SU-DHL-6 (cell line): Measurements from ENCODE around the gene ASAP2.

Experiments
- CTCF ChIP-seq: fragments of 200-600 bp; sonication (generic); IDR thresholded peaks from one replicate; pipeline ENCODE4 v1.5.1; 2017; ENCODE audit warnings: antibody characterized with exemption, mild to moderate bottlenecking, low read length, moderate library complexity; ENCODE audit not compliant: insufficient read depth, poor library complexity, severe bottlenecking
- EZH2phosphoT487 ChIP-seq: fragments of 200-600 bp; sonication (generic), shearing (Covaris generic); conservative IDR thresholded peaks from 2 replicates; pipeline ENCODE4 v1.6.1; 2018; ENCODE audit warnings: mild to moderate bottlenecking, antibody characterized with exemption, low read length, moderate library complexity, mixed read lengths

GRCh38 chr2:9178904-9179571 lies 27.6 kb upstream of the ASAP2 start:
- no peak for TF ChIP-seq CTCF
- TF ChIP-seq EZH2phosphoT487 = no peak
